ENCODE results near the gene FBXW8.

DNA sequence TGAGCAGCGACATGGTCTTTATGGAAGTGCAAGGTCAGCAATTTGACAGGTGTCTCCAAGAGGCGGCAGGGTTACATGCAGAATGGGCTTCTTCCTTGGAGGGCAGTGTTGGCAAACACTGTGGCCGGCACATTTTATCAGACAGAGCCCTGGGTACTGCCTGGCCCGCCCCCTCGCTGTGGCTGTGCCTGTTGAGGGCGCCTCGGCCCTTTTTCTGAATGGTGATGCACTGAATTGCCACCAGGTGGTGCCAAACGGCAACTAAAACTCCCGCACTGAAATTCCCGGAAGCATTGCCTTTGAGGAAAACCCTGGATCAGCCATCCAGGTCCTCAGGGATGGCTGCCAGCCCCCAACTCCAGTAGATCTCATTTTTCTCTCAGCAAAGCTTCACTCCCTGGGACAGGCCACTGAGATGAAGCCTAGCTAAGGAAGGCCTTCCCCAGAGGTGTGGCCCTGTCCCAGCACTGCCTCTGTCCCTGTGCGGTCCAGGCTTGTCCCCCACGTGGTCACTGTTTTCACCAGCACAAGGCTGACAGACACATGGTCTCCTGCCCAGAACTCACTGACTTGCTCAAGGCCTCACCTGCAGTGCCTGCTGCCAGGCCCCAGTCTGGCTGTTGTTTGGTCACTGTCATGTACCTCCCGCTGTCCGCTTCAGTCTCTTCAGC, 114.9 kb downstream of the FBXW8 start:
- TF ChIP-seq, protein P1, sequence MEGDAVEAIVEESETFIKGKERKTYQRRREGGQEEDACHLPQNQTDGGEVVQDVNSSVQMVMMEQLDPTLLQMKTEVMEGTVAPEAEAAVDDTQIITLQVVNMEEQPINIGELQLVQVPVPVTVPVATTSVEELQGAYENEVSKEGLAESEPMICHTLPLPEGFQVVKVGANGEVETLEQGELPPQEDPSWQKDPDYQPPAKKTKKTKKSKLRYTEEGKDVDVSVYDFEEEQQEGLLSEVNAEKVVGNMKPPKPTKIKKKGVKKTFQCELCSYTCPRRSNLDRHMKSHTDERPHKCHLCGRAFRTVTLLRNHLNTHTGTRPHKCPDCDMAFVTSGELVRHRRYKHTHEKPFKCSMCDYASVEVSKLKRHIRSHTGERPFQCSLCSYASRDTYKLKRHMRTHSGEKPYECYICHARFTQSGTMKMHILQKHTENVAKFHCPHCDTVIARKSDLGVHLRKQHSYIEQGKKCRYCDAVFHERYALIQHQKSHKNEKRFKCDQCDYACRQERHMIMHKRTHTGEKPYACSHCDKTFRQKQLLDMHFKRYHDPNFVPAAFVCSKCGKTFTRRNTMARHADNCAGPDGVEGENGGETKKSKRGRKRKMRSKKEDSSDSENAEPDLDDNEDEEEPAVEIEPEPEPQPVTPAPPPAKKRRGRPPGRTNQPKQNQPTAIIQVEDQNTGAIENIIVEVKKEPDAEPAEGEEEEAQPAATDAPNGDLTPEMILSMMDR (IDR thresholded peaks at IDR 0.05), result peak; percentile 92
- peak; percentile 91 to 94 for TF ChIP-seq RAD21 (conservative IDR thresholded peaks at IDR 0.05 in 1 of 2, IDR thresholded peaks at IDR 0.05 in 1 of 2)
- TF ChIP-seq ESRRA (IDR thresholded peaks at IDR 0.05; ENCODE audit: borderline replicate concordance, low read length), result no peak
- TF ChIP-seq, protein P2, sequence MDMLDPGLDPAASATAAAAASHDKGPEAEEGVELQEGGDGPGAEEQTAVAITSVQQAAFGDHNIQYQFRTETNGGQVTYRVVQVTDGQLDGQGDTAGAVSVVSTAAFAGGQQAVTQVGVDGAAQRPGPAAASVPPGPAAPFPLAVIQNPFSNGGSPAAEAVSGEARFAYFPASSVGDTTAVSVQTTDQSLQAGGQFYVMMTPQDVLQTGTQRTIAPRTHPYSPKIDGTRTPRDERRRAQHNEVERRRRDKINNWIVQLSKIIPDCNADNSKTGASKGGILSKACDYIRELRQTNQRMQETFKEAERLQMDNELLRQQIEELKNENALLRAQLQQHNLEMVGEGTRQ (IDR thresholded peaks at IDR 0.05), result no peak
- peak; percentile 92 for TF ChIP-seq SMC3 (IDR thresholded peaks at IDR 0.05)
- no peak for TF ChIP-seq BHLHE40 (IDR thresholded peaks at IDR 0.05; ENCODE audit: low read depth, low read length)
- TF ChIP-seq NFE2L2 (conservative IDR thresholded peaks at IDR 0.05; ENCODE audit: low read length), result no peak
- TF ChIP-seq, protein P3, sequence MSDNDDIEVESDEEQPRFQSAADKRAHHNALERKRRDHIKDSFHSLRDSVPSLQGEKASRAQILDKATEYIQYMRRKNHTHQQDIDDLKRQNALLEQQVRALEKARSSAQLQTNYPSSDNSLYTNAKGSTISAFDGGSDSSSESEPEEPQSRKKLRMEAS (IDR thresholded peaks at IDR 0.05), result no peak; the same call in 1 of the 2 replicates
- TF ChIP-seq POLR2A (IDR thresholded peaks at IDR 0.05; ENCODE audit: low read length), result no peak
- TF ChIP-seq KDM1A (IDR thresholded peaks at IDR 0.05; ENCODE audit: low read depth), result no peak
- no peak for TF ChIP-seq ZFP36 (IDR thresholded peaks at IDR 0.05; ENCODE audit: borderline replicate concordance, partially characterized antibody)
- TF ChIP-seq JUN (IDR thresholded peaks at IDR 0.05), result peak in 1 of 2 experiments; percentile 30; a peak in 1 of 5 replicates
